ENCODE measurements around the gene TUBGCP5.
A peak's percentile ranks its signal among the peaks of the same experiment; 100 is the strongest.

- no peak for TF ChIP-seq CTCF (IDR thresholded peaks at IDR 0.05 in 8 of 11, conservative IDR thresholded peaks at IDR 0.05 in 3 of 11)
- TF ChIP-seq POLR2AphosphoS5 (IDR thresholded peaks at IDR 0.05), result peak in 1 of 3 donors; percentile 17
These were observed 87.7 kb downstream of the TUBGCP5 start for GRCh38 chr15:22951381-22952280.

Measured in spleen (tissue), 7 donors.